GM19328 (cell line): ENCODE measurements around the gene VN1R5.

Source experiments
- ATAC-seq: cut with Tn5 transposase; IDR thresholded peaks from one replicate; pipeline ENCODE4 v1.9.1; 2021; ENCODE audit warnings: mild to moderate bottlenecking, moderate library complexity; ENCODE audit not compliant: unreplicated experiment

The VN1R5 gene

GRCh38 chr1:247299723-247300381, 44.0 kb downstream of the VN1R5 start:
- ATAC-seq: no peak

GRCh38 chr1:247300491-247301175, 44.8 kb downstream of the VN1R5 start:
- ATAC-seq: no peak

- ATAC-seq: no peak
Observed at GRCh38 chr1:247301176-247301540, 45.3 kb downstream of the VN1R5 start.

- ATAC-seq: no peak
Observed at GRCh38 chr1:247303216-247303615, 47.3 kb downstream of the VN1R5 start.

GRCh38 chr1:247304031-247304430, 48.2 kb downstream of the VN1R5 start:
- ATAC-seq: no peak
